Loucy (cell line): ENCODE results near the gene PPRC1.
A peak's percentile ranks its signal among the peaks of the same experiment; 100 is the strongest.
"Not testable (repeated sequence)": the region's sequence is repeated elsewhere in the genome, so short reads cannot be mapped to it uniquely, and the experiment has no call there.

ENCODE experiments used
- H2AFZ ChIP-seq: fragments of 200-600 bp; sonication (generic); 2 replicates; pipeline ENCODE4 v1.6.0; 2016; ENCODE audit warnings: antibody characterized with exemption, mild to moderate bottlenecking, low read length, moderate library complexity
- H3F3A ChIP-seq: fragments of 200-600 bp; 2 replicates; pipeline ENCODE4 v1.6.0; 2016; ENCODE audit warnings: antibody characterized with exemption, low read depth, mild to moderate bottlenecking
- H3K27me3 ChIP-seq: fragments of 200-600 bp; sonication (generic); 2 replicates; pipeline ENCODE4 v1.6.1; 2014; ENCODE audit warnings: low read length, mild to moderate bottlenecking; ENCODE audit not compliant: insufficient read depth, poor library complexity, severe bottlenecking
- H3K36me3 ChIP-seq: fragments of 200-600 bp; sonication (generic); 2 replicates; pipeline ENCODE4 v1.6.1; 2016; ENCODE audit warnings: low read length; ENCODE audit not compliant: insufficient read depth
- H3K4me1 ChIP-seq: fragments of 200-600 bp; sonication (generic); 2 replicates; pipeline ENCODE4 v1.5.1; 2014; ENCODE audit warnings: low read length, mild to moderate bottlenecking; ENCODE audit not compliant: insufficient read depth, poor library complexity, severe bottlenecking
- H3K4me2 ChIP-seq: fragments of 200-600 bp; sonication (generic); 2 replicates; pipeline ENCODE4 v1.6.0; 2014; ENCODE audit warnings: antibody characterized with exemption, low read length, low read depth, mild to moderate bottlenecking; ENCODE audit not compliant: poor library complexity, severe bottlenecking
- H3K4me3 ChIP-seq: fragments of 200-600 bp; sonication (generic); 2 replicates; pipeline ENCODE4 v1.5.1; 2014; ENCODE audit warnings: low read length, mild to moderate bottlenecking, mixed read lengths; ENCODE audit not compliant: poor library complexity, severe bottlenecking
- H3K79me2 ChIP-seq: fragments of 200-600 bp; sonication (generic); 2 replicates; pipeline ENCODE4 v1.6.1; 2014; ENCODE audit warnings: low read length; ENCODE audit not compliant: insufficient read depth
- H3K9ac ChIP-seq: fragments of 200-600 bp; sonication (generic); 2 replicates; pipeline ENCODE4 v1.6.0; 2014; ENCODE audit warnings: mild to moderate bottlenecking, low read depth, low read length, moderate library complexity; ENCODE audit not compliant: poor library complexity, severe bottlenecking
- H3K9me2 ChIP-seq: fragments of 200-600 bp; sonication (generic); replicated peaks from 2 replicates; pipeline ENCODE4 v1.6.1; 2016; ENCODE audit warnings: low read depth, low read length, mixed read lengths
- H3K9me3 ChIP-seq: fragments of 200-600 bp; sonication (generic); 2 replicates; pipeline ENCODE4 v1.6.1; 2014; ENCODE audit warnings: mild to moderate bottlenecking, antibody characterized with exemption, low read length, low read depth; ENCODE audit not compliant: insufficient read depth
- H4K20me1 ChIP-seq: fragments of 200-600 bp; sonication (generic); 2 replicates; pipeline ENCODE4 v1.6.0; 2014; ENCODE audit warnings: antibody characterized with exemption, low read length, mild to moderate bottlenecking; ENCODE audit not compliant: insufficient read depth, poor library complexity, severe bottlenecking
- EZH2phosphoT487 ChIP-seq: fragments of 200-600 bp; IDR thresholded peaks from 2 replicates; pipeline ENCODE4 v1.6.1; 2018; ENCODE audit warnings: antibody characterized with exemption, mild to moderate bottlenecking, moderate library complexity, borderline replicate concordance
- TF ChIP-seq, protein P1 (sequence below): fragments of 200-600 bp; sonication (generic); conservative IDR thresholded peaks from 2 replicates; pipeline ENCODE4 v1.5.1; 2014; ENCODE audit warnings: mild to moderate bottlenecking, antibody characterized with exemption, low read length

The PPRC1 gene

DNA sequence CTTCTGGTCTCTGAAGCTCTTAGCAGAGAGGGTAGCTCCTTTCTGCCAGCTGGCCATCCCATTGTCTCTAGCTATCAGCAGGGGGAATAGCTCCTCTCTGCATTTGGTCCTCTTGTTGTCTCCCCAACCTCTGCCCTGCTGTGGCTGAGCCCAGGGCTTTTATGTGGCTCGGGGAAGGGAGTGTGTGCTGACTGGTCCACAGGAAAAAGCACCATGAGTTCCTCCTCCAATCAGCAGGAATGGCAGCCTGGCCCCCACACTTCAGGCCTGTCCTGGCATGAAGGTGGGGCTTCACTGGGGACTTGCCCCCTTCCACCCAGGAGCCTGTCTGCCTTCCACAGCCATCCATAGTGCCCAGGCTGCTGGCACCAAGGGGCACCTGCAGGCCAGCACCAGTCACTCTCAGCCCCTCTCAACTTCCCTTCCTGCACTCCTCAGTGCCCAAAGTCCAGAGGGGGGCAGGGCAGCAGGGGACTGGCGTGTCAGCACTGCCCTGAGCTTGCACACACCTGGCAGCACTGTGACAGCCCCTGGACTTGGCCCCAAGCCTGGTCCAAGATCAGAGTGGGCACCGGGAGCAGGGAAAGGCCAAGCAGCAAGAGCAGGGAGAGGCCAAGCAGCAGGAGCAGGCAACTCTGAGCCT lies 55.6 kb downstream of the PPRC1 start:
- TF ChIP-seq EZH2phosphoT487: no peak
- TF ChIP-seq, protein P1, sequence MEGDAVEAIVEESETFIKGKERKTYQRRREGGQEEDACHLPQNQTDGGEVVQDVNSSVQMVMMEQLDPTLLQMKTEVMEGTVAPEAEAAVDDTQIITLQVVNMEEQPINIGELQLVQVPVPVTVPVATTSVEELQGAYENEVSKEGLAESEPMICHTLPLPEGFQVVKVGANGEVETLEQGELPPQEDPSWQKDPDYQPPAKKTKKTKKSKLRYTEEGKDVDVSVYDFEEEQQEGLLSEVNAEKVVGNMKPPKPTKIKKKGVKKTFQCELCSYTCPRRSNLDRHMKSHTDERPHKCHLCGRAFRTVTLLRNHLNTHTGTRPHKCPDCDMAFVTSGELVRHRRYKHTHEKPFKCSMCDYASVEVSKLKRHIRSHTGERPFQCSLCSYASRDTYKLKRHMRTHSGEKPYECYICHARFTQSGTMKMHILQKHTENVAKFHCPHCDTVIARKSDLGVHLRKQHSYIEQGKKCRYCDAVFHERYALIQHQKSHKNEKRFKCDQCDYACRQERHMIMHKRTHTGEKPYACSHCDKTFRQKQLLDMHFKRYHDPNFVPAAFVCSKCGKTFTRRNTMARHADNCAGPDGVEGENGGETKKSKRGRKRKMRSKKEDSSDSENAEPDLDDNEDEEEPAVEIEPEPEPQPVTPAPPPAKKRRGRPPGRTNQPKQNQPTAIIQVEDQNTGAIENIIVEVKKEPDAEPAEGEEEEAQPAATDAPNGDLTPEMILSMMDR: no peak
- Histone ChIP-seq H2AFZ (no peak overlapping the region), H3F3A (no peaks in the 10 kb centered on the region), H3K36me3 (no peaks in the 10 kb centered on the region), H3K4me1 (peaks cover 3% of the 10 kb centered on the region), H3K9me2 (no peaks in the 10 kb centered on the region), H3K4me2 (no peak overlapping the region), H3K27me3 (peaks cover 3% of the 10 kb centered on the region), H4K20me1 (no peaks in the 10 kb centered on the region), H3K9me3 (0 out of 2 replicates have a peak, but pooled peaks cover 5% of the 10 kb centered on the region), H3K4me3 (no peak overlapping the region), H3K79me2 (no peaks in the 10 kb centered on the region), H3K9ac (no peak overlapping the region)

DNA sequence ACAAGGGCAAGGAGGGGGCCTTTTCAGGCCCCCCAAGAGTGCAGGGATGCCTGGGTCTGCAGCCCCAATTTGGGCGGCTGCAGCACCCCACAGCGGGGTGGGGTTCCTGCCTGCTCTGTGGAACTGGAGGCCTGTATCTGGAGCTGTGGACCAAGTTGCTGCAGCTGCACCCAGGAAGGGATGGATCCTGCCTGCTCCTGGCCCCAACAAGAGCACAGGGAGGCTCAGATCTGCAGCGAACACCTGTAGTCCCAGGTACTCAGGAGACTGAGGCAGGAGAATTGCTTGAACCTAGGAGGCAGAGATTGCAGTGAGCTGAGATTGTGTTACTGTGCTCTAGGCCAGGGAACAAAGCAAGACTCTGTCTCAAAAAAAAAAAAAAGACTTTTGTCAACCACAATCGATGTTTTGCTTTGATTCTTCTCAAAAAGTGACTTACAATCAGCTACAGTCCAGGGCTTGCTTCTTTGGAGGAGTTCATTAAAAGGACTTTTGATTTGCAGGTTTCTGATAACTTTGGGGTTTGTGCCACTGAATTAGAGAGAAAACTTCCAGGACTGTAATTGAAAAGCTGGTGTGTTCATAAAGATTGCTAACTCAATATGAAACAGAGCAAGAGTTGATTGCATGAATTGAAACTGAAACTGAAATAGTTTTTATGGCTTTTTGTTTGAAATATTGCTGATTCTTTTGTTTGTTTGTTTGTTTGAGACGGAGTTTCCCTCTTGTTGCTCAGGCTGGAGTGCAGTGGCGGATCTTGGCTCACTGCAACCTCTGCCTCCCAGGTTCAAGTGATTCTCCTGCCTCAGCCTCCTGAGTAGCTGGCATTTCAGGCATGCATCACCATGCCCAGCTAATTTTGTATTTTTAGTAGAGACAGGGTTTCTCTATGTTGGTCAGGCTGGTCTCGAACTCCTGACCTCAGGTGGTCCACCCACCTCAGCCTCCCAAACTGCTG lies 56.4 kb downstream of the PPRC1 start:
- not testable (repeated sequence) for H3F3A ChIP-seq, H3K9me2 ChIP-seq, H3K36me3 ChIP-seq, H3K4me1 ChIP-seq, H3K9ac ChIP-seq, H4K20me1 ChIP-seq, H3K79me2 ChIP-seq, H3K9me3 ChIP-seq, H3K27me3 ChIP-seq
- Histone ChIP-seq H3K4me2 (peak overlapping the region; percentile 26), H2AFZ (peak overlapping the region; percentile 51), H3K4me3 (peak overlapping the region; percentile 28)

DNA sequence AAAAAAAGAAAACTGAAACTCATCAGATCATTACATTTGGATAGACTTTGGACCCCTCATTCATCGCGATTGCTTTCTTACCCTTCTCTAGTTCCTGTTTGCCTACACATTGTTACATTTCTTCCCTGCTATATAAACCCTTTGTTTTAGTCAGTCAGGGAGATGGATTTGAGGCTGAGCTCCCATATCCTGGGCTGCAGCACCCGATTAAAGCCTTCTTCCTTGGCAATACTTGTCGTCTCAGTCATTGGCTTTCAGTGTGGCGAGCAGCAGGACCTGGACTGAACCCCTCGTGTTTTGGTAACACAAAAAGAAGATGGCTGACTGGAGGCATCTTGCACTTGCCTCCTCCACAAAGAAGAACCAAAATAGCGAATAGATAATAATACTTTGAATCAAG lies 59.1 kb downstream of the PPRC1 start:
- H3K9me2 ChIP-seq: no peaks in the 10 kb centered on the region
- no peaks in the 10 kb centered on the region for H3K79me2 ChIP-seq
- no peak overlapping the region for H3K9ac ChIP-seq
- peaks cover 3% of the 10 kb centered on the region for H3K4me1 ChIP-seq
- H3K27me3 ChIP-seq: no peaks in the 10 kb centered on the region
- H3K4me3 ChIP-seq: no peak overlapping the region
- TF ChIP-seq, protein P1: no peak
- no peak for TF ChIP-seq EZH2phosphoT487
- H3K9me3 ChIP-seq: 0 out of 2 replicates have a peak, but pooled peaks cover 5% of the 10 kb centered on the region
- H3K4me2 ChIP-seq: no peak overlapping the region
- H3F3A ChIP-seq: no peaks in the 10 kb centered on the region
- H2AFZ ChIP-seq: no peak overlapping the region
- H4K20me1 ChIP-seq: no peaks in the 10 kb centered on the region
- H3K36me3 ChIP-seq: no peaks in the 10 kb centered on the region
